WI38 (cell line): ENCODE measurements around the gene MPP2.
A peak's percentile ranks its signal among the peaks of the same experiment; 100 is the strongest.
"Not testable (repeated sequence)": the region's sequence is repeated elsewhere in the genome, so short reads cannot be mapped to it uniquely, and the experiment has no call there.

ENCODE experiments used
- H3K4me3 ChIP-seq: 2 replicates; pipeline ENCODE4 v1.5.1; 2011; ENCODE audit warnings: low read depth, mild to moderate bottlenecking, control low read depth, low read length
- TF ChIP-seq, protein P1 (sequence below): IDR thresholded peaks from 2 replicates; pipeline ENCODE4 v1.5.1; 2012; ENCODE audit warnings: low read depth, mild to moderate bottlenecking, control low read depth, low read length

MPP2 gene

DNA sequence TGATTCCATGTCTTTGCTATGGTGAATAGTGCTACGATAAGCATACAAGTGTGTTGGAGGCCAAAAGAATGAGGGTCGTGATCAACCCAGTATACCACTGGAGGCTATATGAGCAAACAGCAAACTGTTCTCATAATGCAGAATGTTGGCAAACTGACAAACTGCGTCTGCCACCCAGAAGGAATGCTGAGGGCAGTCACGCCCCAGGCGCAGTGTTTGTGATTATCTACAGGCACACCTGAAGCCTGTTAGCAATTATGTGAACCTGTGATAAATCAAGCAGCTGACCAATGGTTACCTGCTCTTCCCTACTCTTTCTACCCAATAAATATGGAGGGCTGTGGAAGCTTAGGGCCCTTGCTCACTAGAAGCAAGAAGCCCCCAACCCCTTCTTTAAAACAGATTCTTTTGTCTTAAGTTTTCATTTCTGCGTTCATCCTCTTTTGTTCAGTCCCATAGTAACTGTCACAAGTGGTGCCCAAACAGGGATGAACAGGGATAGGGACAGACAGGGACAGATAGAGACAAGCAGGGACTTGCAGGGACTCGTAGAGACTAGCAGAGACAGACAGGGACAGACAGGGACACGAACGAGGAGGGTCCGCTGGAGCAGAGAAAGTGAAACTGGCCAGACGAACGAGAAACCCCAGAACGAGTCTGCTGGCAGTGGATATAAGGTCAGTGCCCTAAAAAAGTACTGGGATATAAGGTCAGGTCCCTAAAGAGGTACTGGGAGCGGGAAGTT is 35.2 kb downstream of the MPP2 start:
- peak overlapping the region; percentile 40 for H3K4me3 ChIP-seq
- TF ChIP-seq, protein P1, sequence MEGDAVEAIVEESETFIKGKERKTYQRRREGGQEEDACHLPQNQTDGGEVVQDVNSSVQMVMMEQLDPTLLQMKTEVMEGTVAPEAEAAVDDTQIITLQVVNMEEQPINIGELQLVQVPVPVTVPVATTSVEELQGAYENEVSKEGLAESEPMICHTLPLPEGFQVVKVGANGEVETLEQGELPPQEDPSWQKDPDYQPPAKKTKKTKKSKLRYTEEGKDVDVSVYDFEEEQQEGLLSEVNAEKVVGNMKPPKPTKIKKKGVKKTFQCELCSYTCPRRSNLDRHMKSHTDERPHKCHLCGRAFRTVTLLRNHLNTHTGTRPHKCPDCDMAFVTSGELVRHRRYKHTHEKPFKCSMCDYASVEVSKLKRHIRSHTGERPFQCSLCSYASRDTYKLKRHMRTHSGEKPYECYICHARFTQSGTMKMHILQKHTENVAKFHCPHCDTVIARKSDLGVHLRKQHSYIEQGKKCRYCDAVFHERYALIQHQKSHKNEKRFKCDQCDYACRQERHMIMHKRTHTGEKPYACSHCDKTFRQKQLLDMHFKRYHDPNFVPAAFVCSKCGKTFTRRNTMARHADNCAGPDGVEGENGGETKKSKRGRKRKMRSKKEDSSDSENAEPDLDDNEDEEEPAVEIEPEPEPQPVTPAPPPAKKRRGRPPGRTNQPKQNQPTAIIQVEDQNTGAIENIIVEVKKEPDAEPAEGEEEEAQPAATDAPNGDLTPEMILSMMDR, result no peak

DNA sequence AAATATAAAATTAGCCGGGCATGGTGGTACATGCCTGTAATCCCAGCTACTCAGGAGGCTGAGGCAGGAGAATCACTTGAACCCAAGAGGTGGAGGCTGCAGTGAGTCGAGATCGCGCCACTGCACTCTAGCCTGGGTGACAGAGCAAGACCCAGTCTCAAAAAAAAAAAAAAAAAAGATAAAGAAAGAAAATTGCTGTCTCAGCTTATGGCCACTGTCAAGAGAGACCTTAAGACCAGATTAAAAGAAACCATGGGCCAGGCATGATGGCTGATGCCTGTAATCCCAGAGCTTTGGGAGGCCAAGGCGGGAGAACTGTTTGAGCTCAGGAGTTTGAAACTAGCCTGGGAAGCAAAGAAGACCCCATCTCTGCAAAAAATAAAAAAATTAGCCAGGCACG is 38.3 kb downstream of the MPP2 start:
- H3K4me3 ChIP-seq, result not testable (repeated sequence)

DNA sequence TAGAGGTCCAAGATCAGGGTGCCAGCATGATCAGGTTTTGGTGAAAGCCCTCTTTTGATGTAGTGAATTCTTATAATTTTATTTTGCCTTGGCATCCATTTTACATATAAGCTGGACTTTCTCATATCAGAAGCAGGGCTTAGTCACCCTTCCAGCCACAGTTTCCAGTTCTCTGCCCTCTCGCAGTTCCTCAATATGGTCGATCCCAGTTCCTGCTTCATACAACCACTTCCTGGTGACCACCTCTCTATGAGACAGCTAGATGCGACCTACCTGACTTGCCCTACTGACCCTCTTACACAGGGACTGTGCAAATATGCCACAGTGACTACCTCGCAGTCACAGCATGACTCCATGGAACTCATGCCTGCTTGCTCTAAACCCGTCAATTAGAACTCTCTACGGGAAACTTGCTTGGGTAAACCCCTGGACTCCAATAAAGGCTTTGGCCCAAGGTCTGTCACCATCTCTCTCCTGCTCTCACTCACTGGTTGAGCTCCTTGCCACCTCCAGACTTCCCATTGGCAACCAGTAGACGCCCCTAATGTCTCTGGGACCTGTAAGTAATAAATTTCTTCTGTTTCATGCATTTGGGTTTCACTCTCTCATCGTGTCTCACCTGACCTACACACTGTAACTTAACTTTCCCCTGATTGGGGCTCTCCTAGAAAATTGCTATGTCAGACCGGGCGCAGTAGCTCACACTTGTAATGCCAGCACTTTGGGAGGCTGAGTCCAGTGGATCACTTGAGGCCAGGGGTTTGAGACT is 38.9 kb downstream of the MPP2 start:
- H3K4me3 ChIP-seq, result no peak overlapping the region
- TF ChIP-seq, protein P1, result no peak

DNA sequence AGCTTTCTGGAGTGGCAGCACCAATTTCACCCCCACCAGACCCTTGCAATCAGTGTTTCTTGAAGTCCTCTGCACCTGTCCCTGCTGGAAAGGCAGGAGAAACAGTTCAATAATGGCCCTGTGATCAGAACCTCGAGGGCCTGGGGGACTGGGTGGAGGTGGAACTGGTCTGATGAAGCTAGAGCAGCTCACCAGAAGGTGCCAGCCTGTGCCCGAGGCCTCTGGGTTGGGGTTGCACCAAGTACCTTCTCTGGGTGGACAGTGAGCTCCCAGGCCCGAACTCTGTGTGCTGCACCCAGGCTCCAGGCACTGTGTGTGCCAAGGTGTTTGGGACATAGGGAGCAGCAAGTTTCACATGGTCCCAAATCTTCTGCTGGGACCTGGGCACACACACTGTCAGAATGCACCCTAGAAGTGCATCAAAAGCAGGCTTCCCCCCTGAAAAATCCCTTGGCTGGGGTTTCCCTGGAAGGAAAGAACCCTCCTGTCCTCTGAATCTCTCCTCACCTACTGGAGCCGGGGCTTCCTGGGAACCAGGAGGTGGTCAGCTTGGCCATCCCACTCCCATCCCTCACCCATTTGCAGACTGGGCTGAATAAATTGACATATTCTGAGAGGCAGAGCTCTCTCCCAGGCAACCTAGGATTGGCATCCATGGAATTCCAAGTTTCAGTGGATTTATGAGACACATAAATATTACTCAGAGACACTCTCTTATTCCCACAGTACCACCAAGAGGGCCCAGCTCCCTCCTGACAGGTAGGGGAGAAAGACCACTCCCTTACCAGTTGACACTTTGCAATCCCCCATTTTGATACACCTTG is 43.0 kb downstream of the MPP2 start:
- no peak overlapping the region for H3K4me3 ChIP-seq
- TF ChIP-seq, protein P1, result no peak

DNA sequence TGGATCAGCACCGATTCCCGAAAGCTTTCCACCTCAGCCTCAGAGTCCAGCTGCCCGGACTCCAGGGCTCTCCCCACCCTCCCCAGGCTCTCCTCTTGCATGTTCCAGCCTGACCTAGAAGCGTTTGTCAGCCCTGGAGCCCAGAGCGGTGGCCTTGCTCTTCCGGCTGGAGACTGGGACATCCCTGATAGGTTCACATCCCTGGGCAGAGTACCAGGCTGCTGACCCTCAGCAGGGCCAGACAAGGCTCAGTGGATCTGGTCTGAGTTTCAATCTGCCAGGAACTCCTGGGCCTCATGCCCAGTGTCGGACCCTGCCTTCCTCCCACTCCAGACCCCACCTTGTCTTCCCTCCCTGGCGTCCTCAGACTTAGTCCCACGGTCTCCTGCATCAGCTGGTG is 45.4 kb downstream of the MPP2 start:
- TF ChIP-seq, protein P1, result no peak
- H3K4me3 ChIP-seq, result no peak overlapping the region

DNA sequence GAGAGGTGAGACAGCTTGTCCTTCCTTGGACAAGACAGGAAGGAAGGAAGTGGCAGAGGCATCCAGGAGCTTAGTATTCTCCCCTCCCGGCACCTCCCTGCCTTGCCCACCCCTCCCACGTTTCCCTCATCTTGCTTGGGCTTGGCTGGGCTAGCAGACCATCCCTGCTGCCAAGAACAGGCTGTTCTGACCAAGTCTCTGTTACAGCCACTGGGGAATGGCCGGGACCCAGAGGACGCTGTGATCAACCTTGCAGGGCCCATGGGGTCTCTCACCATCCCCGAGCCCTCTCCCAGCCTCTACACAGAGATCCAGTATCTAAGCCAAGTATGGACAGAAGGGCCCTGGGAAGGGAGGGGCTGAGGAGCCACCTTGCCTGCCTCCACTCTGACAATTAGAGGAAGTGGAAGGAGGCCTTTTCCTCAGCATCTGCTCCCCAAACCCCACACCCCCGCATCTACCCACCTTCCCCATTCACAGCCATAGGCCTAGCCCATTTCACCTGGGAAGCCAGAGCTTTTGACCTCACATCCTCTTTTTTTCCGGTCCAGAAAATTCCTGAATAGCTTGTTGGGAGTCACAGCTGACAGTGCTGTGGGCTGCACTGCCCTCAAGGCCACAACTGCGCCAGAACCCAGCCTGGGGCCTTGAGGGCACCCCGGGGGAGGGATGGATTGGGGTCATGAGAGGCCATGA is 46.3 kb downstream of the MPP2 start:
- no peak overlapping the region for H3K4me3 ChIP-seq
- TF ChIP-seq, protein P1, result no peak

DNA sequence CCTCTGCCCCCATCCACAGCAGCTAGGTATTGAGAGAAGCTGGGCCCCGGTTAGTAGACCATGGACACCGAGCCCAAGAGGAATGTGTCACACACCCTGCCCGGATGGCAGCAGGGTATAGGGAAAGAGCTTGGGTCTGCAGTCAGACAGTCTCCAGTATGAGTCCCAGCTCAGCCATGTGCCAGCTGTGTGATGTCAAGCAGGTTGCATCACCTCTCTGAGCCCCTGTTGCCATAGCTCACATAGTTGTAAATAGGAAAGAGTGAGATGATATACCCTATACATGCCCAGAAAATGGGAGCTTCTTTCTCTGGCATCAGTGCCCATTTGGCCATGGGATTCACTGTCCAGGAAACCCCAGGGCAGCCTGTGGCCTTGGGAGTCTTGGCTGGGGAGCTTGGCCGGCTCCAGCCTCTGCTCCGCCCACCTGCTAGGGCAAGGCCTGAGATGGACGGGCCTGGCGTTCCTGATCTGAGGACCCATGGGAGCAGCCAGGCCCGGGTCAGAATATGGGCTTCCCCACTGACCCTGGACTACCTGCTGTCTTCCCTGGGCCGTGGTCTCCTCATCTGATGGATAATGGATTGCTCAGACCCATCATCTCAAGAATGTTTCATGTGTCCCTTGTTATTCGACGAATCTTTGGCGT is 47.1 kb downstream of the MPP2 start:
- no peak overlapping the region for H3K4me3 ChIP-seq
- TF ChIP-seq, protein P1, result no peak
